Fibroblast of the conjunctiva (primary cell): ENCODE data around the gene PACSIN1.

Experiments used
- DNase-seq: peaks from one replicate; pipeline ENCODE4 v3.0.0-alpha.2; 2010; ENCODE audit warnings: low read depth

PACSIN1 gene

GRCh38 chr6:34528996-34529664 lies 63.3 kb downstream of the PACSIN1 start:
- no peak for DNase-seq

GRCh38 chr6:34529665-34530327 lies 63.9 kb downstream of the PACSIN1 start:
- no peak for DNase-seq

- DNase-seq = no peak
Measured at GRCh38 chr6:34530753-34531365, 65.0 kb downstream of the PACSIN1 start.

GRCh38 chr6:34531580-34532201 lies 65.8 kb downstream of the PACSIN1 start:
- DNase-seq = peak; percentile 82

GRCh38 chr6:34532230-34532629 lies 66.4 kb downstream of the PACSIN1 start:
- no peak for DNase-seq

- no peak for DNase-seq
Measured at GRCh38 chr6:34534146-34534545, 68.3 kb downstream of the PACSIN1 start.

GRCh38 chr6:34534656-34535055 lies 68.8 kb downstream of the PACSIN1 start:
- DNase-seq = no peak

- no peak for DNase-seq
Measured at GRCh38 chr6:34535199-34535598, 69.3 kb downstream of the PACSIN1 start.

- DNase-seq = no peak
Measured at GRCh38 chr6:34535646-34536045, 69.8 kb downstream of the PACSIN1 start.

GRCh38 chr6:34536251-34536958 lies 70.5 kb downstream of the PACSIN1 start:
- DNase-seq = no peak

- no peak for DNase-seq
Measured at GRCh38 chr6:34536959-34537848, 71.3 kb downstream of the PACSIN1 start.

- no peak for DNase-seq
Measured at GRCh38 chr6:34537922-34538550, 72.2 kb downstream of the PACSIN1 start.

GRCh38 chr6:34538581-34538980 lies 72.7 kb downstream of the PACSIN1 start:
- DNase-seq = no peak

- DNase-seq = no peak
Measured at GRCh38 chr6:34539181-34539580, 73.3 kb downstream of the PACSIN1 start.

- no peak for DNase-seq
Measured at GRCh38 chr6:34540222-34540621, 74.3 kb downstream of the PACSIN1 start.

- no peak for DNase-seq
Measured at GRCh38 chr6:34540841-34541240, 75.0 kb downstream of the PACSIN1 start.

- DNase-seq = peak; percentile 21
Measured at GRCh38 chr6:34543421-34543820, 77.5 kb downstream of the PACSIN1 start.

- no peak for DNase-seq
Measured at GRCh38 chr6:34544052-34544604, 78.3 kb downstream of the PACSIN1 start.

- DNase-seq = no peak
Measured at GRCh38 chr6:34544776-34545471, 79.0 kb downstream of the PACSIN1 start.
